IMR-90 (cell line): ENCODE data around the gene CYP2C9. TPM values are rescaled to one million over a fixed set of nuclear protein-coding genes. Genes with fewer than 3 reads are reported as not detected.
"Not testable (repeated sequence)": the region's sequence is repeated elsewhere in the genome, so short reads cannot be mapped to it uniquely, and the experiment has no call there.

ENCODE experiments used
- ATAC-seq: fragments of 200-7000 bp; cut with Tn5 transposase; 2 replicates; pipeline ENCODE4 v1.9.1; 2020; ENCODE audit warnings: low read depth, mild to moderate bottlenecking, moderate library complexity
- BruUV-seq: library from RNA; stranded (reverse); fragments of 400-500 nt; replicated peaks from 2 replicates; lab custom pipeline; 2021; lab: Mats Ljungman, UMichigan
- CTCF ChIA-PET: fragments of 300-600 bp; formaldehyde crosslinking; extraction: SDS; loops from one replicate; lab custom pipeline; 2021; ENCODE audit warnings: antibody characterized with exemption; lab: Yijun Ruan, JAX
- POLR2A ChIA-PET: fragments of 300-600 bp; sonication (Branson Sonifier 250); formaldehyde crosslinking; loops from one replicate; lab custom pipeline; 2022; ENCODE audit warnings: antibody characterized with exemption; ENCODE audit not compliant: unreplicated experiment; lab: Charles Lee
- DNase-seq: peaks from one replicate; pipeline ENCODE4 v3.0.0; 2013
- H2AFZ ChIP-seq: replicated peaks from 2 replicates; pipeline ENCODE3; 2013; ENCODE audit warnings: low read length, mild to moderate bottlenecking; ENCODE audit not compliant: poor library complexity
- H2AK5ac ChIP-seq: 2 replicates; pipeline ENCODE4 v1.6.1; 2013; ENCODE audit warnings: low read depth, low read length, inconsistent platforms
- H2AK9ac ChIP-seq: replicated peaks from 2 replicates; pipeline ENCODE3; 2013; ENCODE audit warnings: mild to moderate bottlenecking, low read depth, low read length, moderate library complexity; ENCODE audit not compliant: poor library complexity
- H2BK120ac ChIP-seq: 2 replicates; pipeline ENCODE4 v1.6.1; 2013; ENCODE audit warnings: low read depth, low read length, inconsistent platforms
- H2BK15ac ChIP-seq: 3 replicates; pipeline ENCODE4 v1.6.1; 2013; ENCODE audit warnings: low read depth, low read length, inconsistent platforms
- H2BK20ac ChIP-seq: 2 replicates; pipeline ENCODE4 v1.6.1; 2013; ENCODE audit warnings: low read depth, mild to moderate bottlenecking, inconsistent platforms, low read length, moderate library complexity
- H2BK5ac ChIP-seq: 2 replicates; pipeline ENCODE4 v1.6.1; 2013; ENCODE audit warnings: mild to moderate bottlenecking, low read depth, low read length, inconsistent platforms; ENCODE audit not compliant: poor library complexity, severe bottlenecking
- H3K14ac ChIP-seq: replicated peaks from 2 replicates; pipeline ENCODE4 v1.6.1; 2013; ENCODE audit warnings: low read depth, low read length, inconsistent platforms
- H3K18ac ChIP-seq: 2 replicates; pipeline ENCODE4 v1.6.1; 2013; ENCODE audit warnings: low read depth, low read length, control low read depth
- H3K23ac ChIP-seq: 2 replicates; pipeline ENCODE4 v1.6.1; 2013; ENCODE audit warnings: low read depth, low read length, inconsistent platforms
- H3K27ac ChIP-seq: 2 replicates; pipeline ENCODE4 v1.5.1; 2013; ENCODE audit warnings: mild to moderate bottlenecking, control low read depth, low read length; ENCODE audit not compliant: insufficient read depth
- H3K27me3 ChIP-seq: 2 replicates; pipeline ENCODE4 v1.6.1; 2013; ENCODE audit warnings: low read length; ENCODE audit not compliant: control insufficient read depth, insufficient read depth
- H3K36me3 ChIP-seq: 2 replicates; pipeline ENCODE4 v1.6.1; 2013; ENCODE audit warnings: low read length, mixed read lengths; ENCODE audit not compliant: control insufficient read depth, insufficient read depth
- H3K4ac ChIP-seq: 2 replicates; pipeline ENCODE4 v1.6.1; 2013; ENCODE audit warnings: low read depth, low read length, inconsistent platforms
- H3K4me1 ChIP-seq: 2 replicates; pipeline ENCODE4 v1.6.1; 2013; ENCODE audit warnings: low read length, mixed read lengths; ENCODE audit not compliant: control insufficient read depth, insufficient read depth
- H3K4me2 ChIP-seq: 2 replicates; pipeline ENCODE4 v1.6.1; 2013; ENCODE audit warnings: low read depth, mild to moderate bottlenecking, control low read depth, low read length, moderate library complexity
- H3K4me3 ChIP-seq: 2 replicates; pipeline ENCODE4 v1.5.1; 2013; ENCODE audit warnings: low read depth, mild to moderate bottlenecking, control low read depth, low read length, moderate library complexity; ENCODE audit not compliant: insufficient read depth
- H3K56ac ChIP-seq: 2 replicates; pipeline ENCODE4 v1.6.1; 2013; ENCODE audit warnings: low read length, inconsistent platforms; ENCODE audit not compliant: insufficient read depth; ENCODE audit errors: extremely low read depth
- H3K79me1 ChIP-seq, 2 experiments: 2 replicates each; pipeline ENCODE4 v1.6.1; 2013; ENCODE audit warnings: low read length in 2 of 2, inconsistent platforms in 1 of 2, low read depth in 1 of 2
- H3K9ac ChIP-seq: 2 replicates; pipeline ENCODE4 v1.6.1; 2013; ENCODE audit warnings: low read depth, low read length, control low read depth
- H3K9me1 ChIP-seq: 2 replicates; pipeline ENCODE4 v1.6.1; 2013; ENCODE audit warnings: low read length, inconsistent platforms; ENCODE audit not compliant: insufficient read depth
- H3K9me3 ChIP-seq: 2 replicates; pipeline ENCODE4 v1.6.1; 2013; ENCODE audit warnings: low read length; ENCODE audit not compliant: control insufficient read depth, insufficient read depth
- H4K20me1 ChIP-seq: 2 replicates; pipeline ENCODE4 v1.6.1; 2013; ENCODE audit warnings: low read length, inconsistent platforms; ENCODE audit not compliant: insufficient read depth
- H4K5ac ChIP-seq: 2 replicates; pipeline ENCODE4 v1.6.1; 2013; ENCODE audit warnings: mild to moderate bottlenecking, low read depth, low read length, control low read depth
- H4K8ac ChIP-seq, 2 experiments: 2 replicates each; pipeline ENCODE4 v1.6.1; 2013; ENCODE audit warnings: low read depth in 2 of 2, low read length in 2 of 2, control low read depth in 1 of 2, inconsistent platforms in 1 of 2
- H4K91ac ChIP-seq: 2 replicates; pipeline ENCODE4 v1.6.1; 2013; ENCODE audit warnings: low read depth, low read length, inconsistent platforms; ENCODE audit not compliant: insufficient read depth
- CHD1 ChIP-seq: IDR thresholded peaks from 2 replicates; pipeline ENCODE4 v1.6.1; 2012; ENCODE audit warnings: low read depth, low read length, improper control_type of control experiment
- RAD21 ChIP-seq: IDR thresholded peaks from 2 replicates; pipeline ENCODE4 v1.6.1; 2012; ENCODE audit warnings: low read length, improper control_type of control experiment
- WGBS, 2 experiments: methylation state at CpG; one replicate each; pipeline versions ENCODE4 v1.1.5 to v1.1.7; 2013; ENCODE audit warnings: missing lambda C conversion rate in 2 of 2; ENCODE audit not compliant: insufficient read length in 1 of 2; ENCODE audit errors: extremely low coverage in 2 of 2; 5-methylcytosine and 5-hydroxymethylcytosine counted together
- dilution Hi-C: fragments of 300-500 bp; cut with HindIII; formaldehyde crosslinking; loops from one replicate; pipeline ENCODE4 v1.14.3; 2018; ENCODE audit warnings: low sequenced_read_pairs; ENCODE audit not compliant: unreplicated experiment
- in situ Hi-C: fragments of 300-500 bp; cut with MboI; formaldehyde crosslinking; loops from 3 replicates; pipeline ENCODE4 v1.14.3; 2019; ENCODE audit warnings: low sequenced_read_pairs, inconsistent platforms, mixed read lengths
- intact Hi-C: fragments of 100-400 bp; cut with micrococcal nuclease; formaldehyde crosslinking; loops from 2 replicates; pipeline ENCODE4 v1.10.0; 2022
- polyA plus RNA-seq, 3 experiments: library from polyadenylated mRNA; depleted of rRNA; stranded (reverse); fragments of >200 nt; gene quantifications; 2 replicates each; pipeline ENCODE4 v1.2.3, GENCODE V29; 2012; ENCODE audit warnings: low replicate concordance in 1 of 3
- total RNA-seq: library from RNA; depleted of rRNA; stranded (reverse); fragments of >200 nt; gene quantifications from 2 replicates; pipeline ENCODE4 v1.2.3, GENCODE V29; 2012

The CYP2C9 gene
- total and polyA plus RNA-seq, 2 of the 4 experiments (the other 2 are of a cell fraction): not detected

DNA sequence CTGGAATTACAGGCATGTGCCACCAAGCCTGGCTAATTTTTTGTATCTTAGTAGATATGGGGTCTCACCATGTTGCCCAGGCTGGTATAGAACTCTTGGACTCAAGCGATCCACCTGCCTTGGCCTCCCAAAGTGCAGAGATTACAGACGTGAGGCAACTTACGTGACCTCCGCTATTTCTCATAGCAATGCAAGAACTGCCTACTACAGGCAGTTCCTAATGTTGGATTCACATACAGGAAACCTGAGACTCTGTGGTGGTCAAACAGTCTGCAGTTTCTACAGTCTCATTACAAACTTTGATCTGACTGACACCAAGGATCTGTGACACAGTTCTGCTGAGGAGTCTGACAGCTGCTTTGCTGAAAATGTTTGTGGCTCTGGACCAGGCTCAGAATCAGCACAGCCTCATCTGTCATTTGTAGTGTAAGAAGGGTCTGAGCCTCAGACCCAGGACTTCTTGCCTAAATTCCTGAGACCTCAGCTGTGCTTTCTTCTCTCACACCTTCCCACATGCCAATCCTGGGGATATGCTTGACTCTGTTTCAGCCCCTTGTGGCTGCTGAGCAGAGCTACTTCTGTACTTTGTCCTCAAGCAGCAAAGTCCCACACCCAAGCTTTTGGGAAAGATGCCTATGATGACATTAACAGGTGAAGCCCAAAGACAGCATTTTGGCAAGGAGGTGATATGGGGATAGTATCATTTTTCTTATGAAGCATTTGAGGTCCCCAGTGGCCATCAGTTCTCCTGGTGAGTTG is 48.0 kb upstream of the CYP2C9 start:
- in situ Hi-C loops (no loop called here), dilution Hi-C loops (no loop called here)
- WGBS, 2 experiments: no CpG with 5 or more reads among the region's 4 CpGs

DNA sequence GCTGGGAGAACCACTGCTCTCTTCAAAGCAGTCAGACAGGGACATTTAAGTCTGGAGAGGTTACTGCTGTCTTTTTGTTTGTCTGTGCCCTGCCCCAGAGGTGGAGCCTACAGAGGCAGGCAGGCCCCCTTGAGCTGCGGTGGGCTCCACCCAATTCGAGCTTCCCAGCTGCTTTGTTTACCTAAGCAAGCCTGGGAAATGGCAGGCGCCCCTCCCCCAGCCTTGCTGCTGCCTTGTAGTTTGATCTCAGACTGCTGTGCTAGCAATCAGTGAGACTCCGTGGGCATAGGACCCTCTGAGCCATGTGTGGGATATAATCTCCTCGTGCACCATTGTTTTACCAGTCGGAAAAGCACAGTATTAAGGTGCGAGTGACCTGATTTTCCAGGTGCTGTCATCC is 40.0 kb upstream of the CYP2C9 start:
- H2AFZ ChIP-seq, H2BK15ac ChIP-seq, H3K56ac ChIP-seq, H3K36me3 ChIP-seq, H2BK120ac ChIP-seq, H4K5ac ChIP-seq, dilution Hi-C loops, H3K9me3 ChIP-seq, H3K4ac ChIP-seq, CTCF ChIA-PET, H2AK5ac ChIP-seq, H3K9me1 ChIP-seq, H4K91ac ChIP-seq, H3K27me3 ChIP-seq, ATAC-seq, H3K79me1 ChIP-seq, H3K23ac ChIP-seq, intact Hi-C loops, BruUV-seq, H2BK5ac ChIP-seq, H3K14ac ChIP-seq, H2BK20ac ChIP-seq, H3K4me2 ChIP-seq, H3K4me1 ChIP-seq, H3K18ac ChIP-seq, H4K20me1 ChIP-seq, H3K9ac ChIP-seq, H3K27ac ChIP-seq, H2AK9ac ChIP-seq, H4K8ac ChIP-seq, DNase-seq, H3K4me3 ChIP-seq, in situ Hi-C loops, POLR2A ChIA-PET: not testable (repeated sequence)
- WGBS, 2 experiments: no CpG with 5 or more reads among the region's 7 CpGs

More for the DNA sequence above, 48.0 kb upstream of the CYP2C9 start:
- no peak for TF ChIP-seq CHD1
- TF ChIP-seq RAD21: no peak
- no peak overlapping the region for H2BK15ac ChIP-seq
- H3K23ac ChIP-seq: no peak overlapping the region
- H3K9me1 ChIP-seq: no peaks in the 10 kb centered on the region
- H2BK20ac ChIP-seq: no peak overlapping the region
- no peaks in the 10 kb centered on the region for H3K27me3 ChIP-seq
- H3K4me3 ChIP-seq: no peak overlapping the region
- H3K18ac ChIP-seq: no peak overlapping the region
- H3K56ac ChIP-seq: no peak overlapping the region
- POLR2A ChIA-PET: no interaction called here
- CTCF ChIA-PET: no interaction called here
- no peak for DNase-seq
- H4K20me1 ChIP-seq: no peaks in the 10 kb centered on the region
- no peak overlapping the region for H2AK9ac ChIP-seq
- no peak overlapping the region for H3K9ac ChIP-seq
- no peak overlapping the region for H3K4me2 ChIP-seq
- H3K27ac ChIP-seq: no peak overlapping the region
- no peak overlapping the region for H4K5ac ChIP-seq
- H2AK5ac ChIP-seq: no peak overlapping the region
- no peaks in the 10 kb centered on the region for H3K36me3 ChIP-seq
- intact Hi-C loops: no loop called here
- no TSS peak for BruUV-seq
- no peak overlapping the region for H2BK5ac ChIP-seq
- H3K9me3 ChIP-seq: peaks cover 9% of the 10 kb centered on the region
- H2AFZ ChIP-seq: no peak overlapping the region
- no peaks in the 10 kb centered on the region for H3K79me1 ChIP-seq
- H4K91ac ChIP-seq: no peak overlapping the region
- no peak overlapping the region for H3K4ac ChIP-seq
- no peak overlapping the region for H3K14ac ChIP-seq
- ATAC-seq: no peak
- no peak overlapping the region for H4K8ac ChIP-seq
- H3K4me1 ChIP-seq: no peaks in the 10 kb centered on the region
- H2BK120ac ChIP-seq: no peak overlapping the region
